NCI-H2227 (cell line): ENCODE data around the gene ATXN10.
"Not testable (repeated sequence)": the region's sequence is repeated elsewhere in the genome, so short reads cannot be mapped to it uniquely, and the experiment has no call there.

ENCODE experiments used
- DNase-seq: peaks from one replicate; lab custom pipeline; 2025; ENCODE audit not compliant: unreplicated experiment; lab: John Stamatoyannopoulos, UW

ATXN10 gene

GRCh38 chr22:45640941-45641621 is 30.6 kb upstream of the ATXN10 start:
- no peak for DNase-seq

- DNase-seq: no peak
These were observed 28.6 kb upstream of the ATXN10 start for GRCh38 chr22:45642986-45643385.

GRCh38 chr22:45644714-45645113 is 26.9 kb upstream of the ATXN10 start:
- no peak for DNase-seq

- no peak for DNase-seq
These were observed 26.5 kb upstream of the ATXN10 start for GRCh38 chr22:45645150-45645525.

GRCh38 chr22:45645526-45646414 is 25.9 kb upstream of the ATXN10 start:
- DNase-seq: peak; percentile 50

- DNase-seq: no peak
These were observed 24.0 kb upstream of the ATXN10 start for GRCh38 chr22:45647532-45648225.

GRCh38 chr22:45648301-45649117 is 23.1 kb upstream of the ATXN10 start:
- no peak for DNase-seq

- DNase-seq: no peak
These were observed 21.8 kb upstream of the ATXN10 start for GRCh38 chr22:45649809-45650208.

GRCh38 chr22:45650721-45651120 is 20.9 kb upstream of the ATXN10 start:
- no peak for DNase-seq

GRCh38 chr22:45651931-45652528 is 19.6 kb upstream of the ATXN10 start:
- no peak for DNase-seq

GRCh38 chr22:45656577-45656976 is 15.1 kb upstream of the ATXN10 start:
- DNase-seq: no peak

- DNase-seq: no peak
These were observed 13.9 kb upstream of the ATXN10 start for GRCh38 chr22:45657701-45658100.

- no peak for DNase-seq
These were observed 7.4 kb upstream of the ATXN10 start for GRCh38 chr22:45664136-45664646.

- DNase-seq: no peak
These were observed 4.1 kb upstream of the ATXN10 start for GRCh38 chr22:45667486-45667885.

GRCh38 chr22:45670363-45670762 is 1.3 kb upstream of the ATXN10 start:
- DNase-seq: not testable (repeated sequence)

- peak; percentile 4 for DNase-seq
These were observed 452 bp upstream of the ATXN10 start for GRCh38 chr22:45670981-45671782.

GRCh38 chr22:45672564-45673481 is 1.2 kb downstream of the ATXN10 start:
- DNase-seq: no peak

- DNase-seq: no peak
These were observed 2.0 kb downstream of the ATXN10 start for GRCh38 chr22:45673482-45674175.
